Measurements from ENCODE around the gene COLGALT1. TPM values are rescaled to one million over a fixed set of nuclear protein-coding genes. Genes with fewer than 3 reads are reported as not detected.

COLGALT1 gene
- total and polyA plus RNA-seq, 10 of the 15 experiments (the other 5 are each of a cell fraction or from before 2014, with no cell fraction given), result 1.2 to 78.8 (median 29.8) TPM

GRCh38 chr19:17618936-17619335 is 63.5 kb downstream of the COLGALT1 start (continued):
- TF ChIP-seq REST (IDR thresholded peaks at IDR 0.05; ENCODE audit: low read depth, low read length), result no peak

GRCh38 chr19:17620696-17621095 is 65.2 kb downstream of the COLGALT1 start:
- Histone ChIP-seq H3K9me3 (replicated peaks; ENCODE audit: control insufficient read depth, insufficient read depth, low read length) (no peaks in the 10 kb centered on the region; the same call in 2 of the 3 replicates), H3K4me3 (no peak overlapping the region), H3K36me3 (ENCODE audit: control insufficient read depth in 2 of 2, insufficient read depth in 2 of 2, low read length in 1 of 2) (no peaks in the 10 kb centered on the region), H4K20me1 (ENCODE audit: control insufficient read depth, insufficient read depth) (no peaks in the 10 kb centered on the region), H3K27me3 (replicated peaks in 1 of 2; ENCODE audit: control insufficient read depth in 2 of 2, insufficient read depth in 2 of 2, low read length in 1 of 2) (no peaks in the 10 kb centered on the region), H3K4me2 (ENCODE audit: control insufficient read depth, insufficient read depth) (no peak overlapping the region), H3K9ac (ENCODE audit: control insufficient read depth, insufficient read depth, low read length) (no peak overlapping the region), H3K27ac (ENCODE audit: control insufficient read depth, insufficient read depth) (no peak overlapping the region), H2AFZ (ENCODE audit: control insufficient read depth, low read depth, low read length) (no peak overlapping the region), H3K4me1 (ENCODE audit: control insufficient read depth, insufficient read depth, low read length) (no peaks in the 10 kb centered on the region), H3K79me2 (ENCODE audit: control insufficient read depth, insufficient read depth, low read length) (no peaks in the 10 kb centered on the region)
- WGBS (ENCODE audit: insufficient coverage, insufficient replicate concordance, low lambda C conversion rate, missing lambda C conversion rate), result 88% methylated on average over 1 of the region's 1 CpG
- ChIA-PET RAD21 (ENCODE audit: unreplicated experiment) (no interaction called here), SMC1A (ENCODE audit: uncharacterized antibody, unreplicated experiment) (no interaction called here), CTCF (interaction anchor here (0.8 to 2.6 kb wide), 4 partner anchors 46 to 192 kb away, joined by 3 to 27 read pairs (median 8); no protein-coding TSS in a partner anchor), POLR2A (no interaction called here)
- in situ Hi-C loops (cut with MboI) (no loop called here), intact Hi-C loops (cut with micrococcal nuclease; ENCODE audit: unreplicated experiment) (no loop called here)
- no peak for DNase-seq (ENCODE audit: low read depth, low spot score)
- FAIRE-seq, result no peak
- ATAC-seq, result no peak
- TF ChIP-seq SIN3A (IDR thresholded peaks at IDR 0.05; ENCODE audit: low read depth, low read length) (no peak), ZNF384 (IDR thresholded peaks at IDR 0.05; ENCODE audit: borderline replicate concordance, low read depth, low read length) (no peak), POLR2AphosphoS2 (IDR thresholded peaks at IDR 0.05; ENCODE audit: low read depth, low read length) (no peak)
- no TSS peak for BruUV-seq (replicated peaks)

All from GM12878 (cell line).